HK-2 (cell line): Measurements from ENCODE around the gene BEX5.
"Not testable (repeated sequence)": the region's sequence is repeated elsewhere in the genome, so short reads cannot be mapped to it uniquely, and the experiment has no call there.

ENCODE experiments used
- DNase-seq: peaks from one replicate; pipeline ENCODE4 v3.0.0-alpha.2; 2018; ENCODE audit not compliant: unreplicated experiment

Gene BEX5

DNA sequence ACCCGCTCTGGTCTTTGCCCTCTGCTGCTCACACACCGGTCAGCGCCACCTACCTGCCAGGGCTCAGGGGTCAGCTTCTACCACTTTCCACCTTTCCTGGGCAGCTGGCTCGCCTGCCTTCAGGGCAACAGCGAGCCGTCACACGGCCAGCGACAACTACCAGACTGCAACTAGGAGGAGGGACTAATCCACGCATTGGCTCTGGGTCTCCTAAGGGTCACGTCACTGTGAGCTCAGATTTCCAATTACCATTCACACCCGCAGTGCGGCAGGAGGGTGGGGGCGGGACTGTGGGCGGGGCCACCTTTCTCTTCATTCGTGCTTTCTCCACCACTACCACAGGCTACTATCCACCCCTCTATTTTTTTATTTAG is at the start of gene BEX5:
Gene BEX5, minus strand, starts transcription at position 172 of the 374 bp plus-strand sequence. CDS start 1,712 bp downstream, outside the sequence.
- DNase-seq, result peak; percentile 46

- no peak for DNase-seq
These were observed 30.4 kb upstream of the BEX5 start for GRCh38 chrX:102185967-102186720.

GRCh38 chrX:102154900-102155805 is 624 bp downstream of the BEX5 start:
- peak; percentile 4 for DNase-seq

DNA sequence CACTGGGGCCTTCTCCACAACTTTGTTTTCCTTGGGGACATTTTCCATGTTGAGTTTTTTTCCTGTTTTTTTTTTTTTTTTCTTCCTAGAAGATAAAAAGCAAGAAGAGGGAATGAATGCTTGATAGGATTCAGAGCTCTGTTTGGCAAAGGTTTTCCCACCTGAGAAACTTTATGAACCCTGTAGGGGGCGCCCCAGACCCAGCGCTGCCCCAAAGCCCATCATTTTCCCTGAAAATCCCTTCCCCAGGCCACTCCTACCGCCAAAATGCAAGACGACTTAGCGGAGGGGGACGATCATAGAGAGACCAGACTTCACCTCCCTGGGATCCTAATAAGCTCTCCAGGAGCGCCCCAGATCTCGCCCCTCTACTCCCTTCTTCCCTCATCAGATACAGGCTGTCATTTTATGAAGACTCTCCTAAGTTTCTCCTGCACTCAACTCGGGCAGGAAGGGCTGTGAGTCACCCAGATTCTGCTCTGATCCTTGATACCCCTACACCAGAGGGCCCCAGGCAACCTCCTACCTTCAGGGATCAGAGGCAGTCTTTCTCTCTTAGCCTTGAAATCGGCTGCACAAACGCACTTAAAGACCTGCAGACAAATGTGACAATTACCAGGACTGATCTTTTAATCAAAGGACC is 1.4 kb downstream of the BEX5 start:
- peak; percentile 0 for DNase-seq

- not testable (repeated sequence) for DNase-seq
These were observed 13.5 kb downstream of the BEX5 start, which contains the start of gene TCEAL6 for GRCh38 chrX:102142274-102142673. TCEAL6 (minus strand) TSS chrX:102142481.

DNA sequence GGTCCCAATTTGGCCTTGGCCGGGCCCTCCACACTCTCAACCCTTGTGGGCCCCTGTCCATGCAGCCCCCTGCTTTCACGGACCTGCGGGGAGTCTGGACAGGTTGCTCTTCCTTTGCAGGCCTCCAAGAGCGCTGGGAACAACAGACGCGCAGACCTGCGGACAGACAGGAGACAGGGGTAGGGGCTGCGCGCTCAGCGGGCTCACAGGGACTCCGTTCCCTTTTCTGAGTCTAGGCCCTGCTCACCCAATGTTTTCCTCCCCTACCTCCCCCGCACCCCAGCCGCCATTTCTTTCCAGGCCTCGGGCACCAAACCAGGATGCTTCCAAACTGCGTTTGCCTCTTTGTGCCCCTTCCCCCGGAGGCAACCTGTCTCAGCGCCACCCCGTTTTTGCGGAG is 14.1 kb downstream of the BEX5 start:
- DNase-seq, result not testable (repeated sequence)

DNA sequence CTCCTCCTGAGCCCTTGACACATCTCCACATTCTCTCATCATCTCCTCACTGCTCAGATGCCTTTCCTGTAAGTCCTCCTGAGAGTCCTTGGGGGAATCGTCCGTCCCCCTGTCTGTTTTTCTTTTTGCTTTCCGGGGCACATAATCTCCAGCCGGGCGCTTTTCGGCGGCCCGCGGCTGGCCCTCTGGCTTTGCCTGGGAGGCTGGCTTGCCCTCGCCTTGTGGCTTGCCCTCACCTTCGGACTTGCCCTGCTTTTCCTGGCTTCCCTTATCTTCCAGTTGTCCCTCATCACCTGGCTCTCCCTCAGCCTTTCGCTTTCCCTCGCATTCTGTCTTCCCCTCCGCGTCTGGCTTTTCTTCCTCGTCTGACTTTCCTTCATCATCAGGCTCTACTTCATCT is 14.9 kb downstream of the BEX5 start:
- not testable (repeated sequence) for DNase-seq

GRCh38 chrX:102138064-102138463 is 17.7 kb downstream of the BEX5 start:
- no peak for DNase-seq

DNA sequence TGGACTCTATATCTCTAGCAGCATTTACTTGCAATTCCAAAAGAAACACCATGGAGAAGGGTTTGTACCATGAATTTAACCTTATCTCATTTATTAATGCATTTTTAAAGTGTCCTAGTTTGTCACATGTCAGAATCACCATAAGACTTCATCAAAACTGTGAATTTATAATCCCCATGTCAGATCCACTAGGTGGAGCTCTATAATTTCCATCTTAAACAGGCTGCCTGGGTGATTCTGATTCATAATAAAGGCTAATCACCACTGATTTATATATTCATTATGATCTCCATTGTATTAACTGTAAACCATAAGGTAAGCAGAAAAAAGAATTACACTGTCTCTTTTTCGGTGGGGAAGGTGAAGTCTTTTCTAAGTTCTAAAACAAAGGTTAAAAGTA is 26.3 kb downstream of the BEX5 start:
- no peak for DNase-seq

- no peak for DNase-seq
These were observed 28.9 kb downstream of the BEX5 start for GRCh38 chrX:102126863-102127262.

DNA sequence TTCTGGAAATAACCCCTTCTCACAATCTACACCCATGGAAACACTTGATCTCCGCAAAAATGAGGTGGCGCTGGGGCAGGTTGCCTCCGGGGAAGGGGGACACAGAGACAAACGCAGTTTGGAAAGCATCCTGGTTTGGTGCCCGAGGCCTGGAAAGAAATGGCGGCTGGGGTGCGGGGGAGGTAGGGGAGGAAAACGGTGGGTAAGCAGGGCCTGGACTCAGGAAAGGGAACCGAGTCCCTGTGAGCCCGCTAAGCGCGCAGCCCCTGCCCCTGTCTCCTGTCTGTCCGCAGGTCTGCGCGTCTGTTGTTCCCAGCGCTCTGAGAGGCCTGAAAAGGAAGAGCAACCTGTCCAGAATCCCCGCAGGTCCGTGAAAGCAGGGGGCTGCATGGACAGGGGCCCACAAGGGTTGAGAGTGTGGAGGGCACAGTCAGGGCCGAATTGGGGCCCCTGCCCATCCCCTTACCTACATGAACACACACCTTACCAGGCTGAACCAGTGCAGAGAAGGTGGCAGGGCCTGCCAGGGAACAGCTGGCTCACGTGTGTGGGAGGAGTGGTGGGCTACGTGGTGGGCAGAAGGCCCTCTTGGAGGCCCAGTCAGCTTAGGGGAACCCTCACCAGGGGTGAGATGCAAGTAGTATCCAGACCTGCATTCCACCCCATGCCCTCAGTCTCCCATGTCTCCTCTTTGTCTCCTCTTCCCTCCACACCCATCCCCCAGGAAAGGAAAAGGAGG is 29.5 kb downstream of the BEX5 start:
- not testable (repeated sequence) for DNase-seq

GRCh38 chrX:102125436-102125835 is 30.3 kb downstream of the BEX5 start, which contains the start of gene TCEAL2:
TCEAL2 (plus strand) TSS chrX:102125679; CDS start chrX:102126831, 1,152 bp downstream.
- not testable (repeated sequence) for DNase-seq

DNA sequence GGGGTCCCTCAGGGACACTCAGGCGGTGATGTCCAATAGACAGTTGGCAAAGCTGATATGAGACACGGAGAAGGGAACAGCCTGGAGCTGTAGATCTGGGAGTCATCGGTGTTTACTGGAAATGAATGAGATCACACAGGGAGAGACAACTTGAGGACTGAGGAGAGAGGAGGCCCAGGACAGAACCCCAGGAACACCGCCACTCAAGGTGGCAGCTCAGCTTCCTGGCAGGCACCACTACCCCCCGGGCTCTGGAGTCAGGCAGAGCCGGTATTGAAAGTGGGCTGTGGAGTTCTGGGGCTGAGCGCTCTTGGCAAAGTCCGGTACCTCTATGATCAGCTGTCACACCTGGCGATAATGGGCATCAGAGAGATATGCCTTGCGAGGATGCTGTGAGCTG is 30.8 kb downstream of the BEX5 start:
- DNase-seq, result not testable (repeated sequence)

GRCh38 chrX:102115748-102116147 is 40.0 kb downstream of the BEX5 start:
- DNase-seq, result no peak

DNA sequence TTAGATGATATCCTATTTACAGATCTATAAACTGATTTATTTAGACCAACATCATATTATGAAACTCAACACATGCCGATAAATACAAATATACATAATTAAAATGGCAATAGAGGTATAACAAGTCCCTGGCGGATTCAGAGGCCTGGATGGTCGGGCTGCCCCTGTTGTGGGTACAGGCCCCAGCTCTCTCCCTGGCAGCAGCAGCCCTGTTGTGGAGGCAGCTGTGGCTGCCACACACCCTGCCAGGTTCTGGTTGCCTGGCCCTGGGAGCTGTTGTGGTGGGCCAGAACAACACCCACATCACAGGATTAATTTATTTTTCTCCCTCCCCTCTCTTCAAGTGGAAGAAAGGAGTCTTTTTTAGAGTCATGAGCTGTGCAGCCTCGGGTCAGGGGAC is 42.4 kb downstream of the BEX5 start:
- no peak for DNase-seq
